Psoas muscle (tissue), 8 donors: Measurements from ENCODE around the gene AK4. TPM values are rescaled to one million over a fixed set of nuclear protein-coding genes. Genes with fewer than 3 reads are reported as not detected.

Experiments
- ATAC-seq, 4 donors: fragments of 200-7000 bp; cut with Tn5 transposase; one replicate each; pipeline ENCODE4 v1.9.1; 2020; ENCODE audit warnings: moderate library complexity in 3 of 4, mild to moderate bottlenecking in 2 of 4
- DNase-seq, 2 donors: peaks; one replicate each; pipeline ENCODE4 v3.0.0-alpha.2; 2020
- H3K27ac ChIP-seq: fragments of 200-600 bp; one replicate; pipeline ENCODE4 v1.8.0; 2022
- H3K27me3 ChIP-seq, 3 donors: fragments of 200-600 bp in 1 of 3; one replicate each; pipeline versions ENCODE4 v1.6.1 to v1.8.0; 2013 to 2022; ENCODE audit warnings: low read length in 2 of 3, mild to moderate bottlenecking in 2 of 3, moderate library complexity in 1 of 3; ENCODE audit not compliant: insufficient read depth in 3 of 3
- H3K36me3 ChIP-seq, 2 donors: fragments of 200-600 bp in 1 of 2; one replicate each; pipeline versions ENCODE4 v1.6.1 to v1.8.0; 2013 to 2022; ENCODE audit warnings: low read depth in 1 of 2, mild to moderate bottlenecking in 1 of 2, moderate library complexity in 1 of 2; ENCODE audit not compliant: insufficient read depth in 1 of 2
- H3K4me1 ChIP-seq: fragments of 200-600 bp; one replicate; pipeline ENCODE4 v1.8.0; 2022
- H3K4me3 ChIP-seq: fragments of 200-600 bp; one replicate; pipeline ENCODE4 v1.8.0; 2022; ENCODE audit warnings: mild to moderate bottlenecking
- H3K9me3 ChIP-seq: fragments of 200-600 bp; one replicate; pipeline ENCODE4 v1.8.0; 2022
- WGBS, 3 donors: extraction: QIAGEN DNeasy Blood & Tissue Kit; methylation state at CpG; one replicate each; pipeline versions ENCODE4 v1.1.6 to v1.1.7; 2013; 5-methylcytosine and 5-hydroxymethylcytosine counted together
- intact Hi-C, 2 donors: fragments of 100-400 bp; cut with DNase I; formaldehyde crosslinking; loops; one replicate each; pipeline versions ENCODE4 v1.11.0 to v1.14.2; 2022
- polyA plus RNA-seq, 3 donors: library from polyadenylated mRNA; stranded (reverse); fragments of 200-250 nt; gene quantifications; one replicate each; pipeline ENCODE4 v1.2.3, GENCODE V29; 2013
- total RNA-seq, 4 donors: library from RNA; stranded (reverse); fragmentation: NEBNext Ultra II Directional in 2 of 4; extraction: Animal tissue kit (Norgen Biotek cat#: 25700) in 2 of 4; gene quantifications; one replicate each; pipeline versions ENCODE4 v1.2.1 to v1.2.4, GENCODE V29; 2021 to 2023
- TF ChIP-seq, protein P1 (sequence below): fragments of 200-600 bp; IDR thresholded peaks from one replicate; pipeline ENCODE4 v1.8.0; 2022; ENCODE audit warnings: antibody characterized with exemption
- donor health status: healthy with polysubstance abuse.
- donor health status: DM: no; HTN: no; CAD: no; lungs with moderate emphysema.
- donor health status: Bipolar disorder and iron deficiency.
- donor health status: healthy.
- donor health status: DM: yes; HTN: yes; CAD: no.
- donor health status: DM: no; HTN: no; CAD: no.
- donor health status: DM: no; HTN: no; CAD: no.
- donor health status: DM: yes; HTN: yes; CAD: no.

AK4 gene
- total and polyA plus RNA-seq, 7 donors, result 0.37 to 29.0 (median 1.4) TPM

DNA sequence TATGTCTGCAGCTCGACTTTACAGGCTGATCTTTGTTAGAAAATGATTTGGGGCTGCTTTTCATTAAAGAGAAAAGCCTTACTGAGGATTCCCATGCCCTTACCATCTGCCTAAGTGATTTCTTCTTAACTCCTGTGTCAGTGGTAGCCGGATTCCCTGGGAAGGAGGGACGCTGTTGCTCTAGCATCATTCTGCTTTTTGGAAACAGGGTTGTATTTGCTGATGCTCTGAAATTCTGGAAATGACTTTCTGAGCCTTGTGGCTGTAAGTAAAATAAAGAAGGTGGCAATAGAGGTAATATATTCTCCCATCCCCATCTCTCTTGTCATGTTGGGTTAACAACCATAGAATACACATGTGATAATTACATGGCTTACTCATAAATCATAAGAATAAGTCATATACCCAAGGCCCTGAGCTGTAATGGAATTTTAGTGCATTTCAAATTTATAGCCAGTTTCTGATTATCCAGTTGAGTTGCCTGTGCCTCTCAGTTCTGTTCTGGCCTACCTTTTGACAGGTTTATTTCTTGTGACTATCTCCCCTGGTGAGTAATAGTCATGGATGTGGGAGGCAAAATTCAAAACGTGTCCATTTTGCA lies 74.4 kb downstream of the AK4 start:
- DNase-seq (no peak), ATAC-seq (no peak)
- Histone ChIP-seq H3K27me3 (no peaks in the 10 kb centered on the region), H3K4me3 (no peak overlapping the region), H3K9me3 (no peaks in the 10 kb centered on the region), H3K4me1 (no peaks in the 10 kb centered on the region), H3K36me3 (no peaks in the 10 kb centered on the region), H3K27ac (no peak overlapping the region)
- WGBS, 3 donors, result 74 to 78% (median 77%) methylated on average over 4 of the region's 4 CpGs
- TF ChIP-seq, protein P1, sequence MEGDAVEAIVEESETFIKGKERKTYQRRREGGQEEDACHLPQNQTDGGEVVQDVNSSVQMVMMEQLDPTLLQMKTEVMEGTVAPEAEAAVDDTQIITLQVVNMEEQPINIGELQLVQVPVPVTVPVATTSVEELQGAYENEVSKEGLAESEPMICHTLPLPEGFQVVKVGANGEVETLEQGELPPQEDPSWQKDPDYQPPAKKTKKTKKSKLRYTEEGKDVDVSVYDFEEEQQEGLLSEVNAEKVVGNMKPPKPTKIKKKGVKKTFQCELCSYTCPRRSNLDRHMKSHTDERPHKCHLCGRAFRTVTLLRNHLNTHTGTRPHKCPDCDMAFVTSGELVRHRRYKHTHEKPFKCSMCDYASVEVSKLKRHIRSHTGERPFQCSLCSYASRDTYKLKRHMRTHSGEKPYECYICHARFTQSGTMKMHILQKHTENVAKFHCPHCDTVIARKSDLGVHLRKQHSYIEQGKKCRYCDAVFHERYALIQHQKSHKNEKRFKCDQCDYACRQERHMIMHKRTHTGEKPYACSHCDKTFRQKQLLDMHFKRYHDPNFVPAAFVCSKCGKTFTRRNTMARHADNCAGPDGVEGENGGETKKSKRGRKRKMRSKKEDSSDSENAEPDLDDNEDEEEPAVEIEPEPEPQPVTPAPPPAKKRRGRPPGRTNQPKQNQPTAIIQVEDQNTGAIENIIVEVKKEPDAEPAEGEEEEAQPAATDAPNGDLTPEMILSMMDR, result no peak
- intact Hi-C loops, result no loop called here

DNA sequence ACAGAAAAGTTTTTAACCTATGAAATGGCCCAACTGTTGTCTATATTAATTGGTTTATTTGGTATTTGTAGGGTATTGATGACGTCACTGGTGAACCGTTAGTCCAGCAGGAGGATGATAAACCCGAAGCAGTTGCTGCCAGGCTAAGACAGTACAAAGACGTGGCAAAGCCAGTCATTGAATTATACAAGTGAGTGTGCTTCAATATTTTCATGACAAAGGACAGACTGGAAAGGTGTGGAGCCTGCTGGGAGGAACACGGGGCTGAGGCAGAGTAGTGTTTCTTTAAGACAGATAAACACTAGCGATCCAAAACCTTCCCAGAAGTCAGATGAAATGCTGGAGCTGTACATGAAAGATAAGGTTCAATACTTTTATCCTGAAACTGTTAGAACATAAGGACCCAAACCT lies 76.7 kb downstream of the AK4 start:
- DNase-seq (no peak), ATAC-seq (no peak)
- Histone ChIP-seq H3K36me3 (no peaks in the 10 kb centered on the region), H3K27me3 (no peaks in the 10 kb centered on the region), H3K27ac (no peak overlapping the region), H3K4me1 (no peaks in the 10 kb centered on the region), H3K4me3 (no peak overlapping the region), H3K9me3 (no peaks in the 10 kb centered on the region)
- TF ChIP-seq, protein P1, result no peak
- WGBS, 3 donors, result 74 to 80% (median 76%) methylated on average over 6 of the region's 6 CpGs
- intact Hi-C loops, result no loop called here

DNA sequence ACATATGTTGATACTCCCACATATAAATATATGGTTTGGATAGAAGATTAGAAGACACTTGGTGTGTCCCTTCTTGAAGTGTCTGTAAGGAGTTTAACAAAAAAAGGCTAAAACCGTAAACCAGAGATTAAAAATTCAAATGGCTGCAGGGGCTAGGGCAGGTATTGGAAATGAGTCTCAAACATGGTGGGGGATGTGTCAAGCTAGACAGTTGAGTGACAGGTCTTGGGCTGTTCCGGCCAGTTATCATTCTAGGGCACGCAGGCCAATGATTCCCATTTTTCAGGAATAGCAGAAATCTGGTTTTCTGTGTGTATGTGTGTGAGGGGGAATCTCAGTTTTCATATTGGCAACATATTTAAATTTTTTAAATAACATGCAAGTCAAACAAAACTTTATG lies 77.2 kb downstream of the AK4 start:
- TF ChIP-seq, protein P1, result no peak
- no peaks in the 10 kb centered on the region for H3K9me3 ChIP-seq
- intact Hi-C loops, result no loop called here
- 94 to 97% (median 96%) methylated on average over 3 of the region's 3 CpGs for WGBS, 3 donors
- ATAC-seq (no peak), DNase-seq (no peak)
- H3K4me1 ChIP-seq, result no peaks in the 10 kb centered on the region
- no peaks in the 10 kb centered on the region for H3K27me3 ChIP-seq
- no peak overlapping the region for H3K27ac ChIP-seq
- H3K4me3 ChIP-seq, result no peak overlapping the region
- H3K36me3 ChIP-seq, result no peaks in the 10 kb centered on the region

DNA sequence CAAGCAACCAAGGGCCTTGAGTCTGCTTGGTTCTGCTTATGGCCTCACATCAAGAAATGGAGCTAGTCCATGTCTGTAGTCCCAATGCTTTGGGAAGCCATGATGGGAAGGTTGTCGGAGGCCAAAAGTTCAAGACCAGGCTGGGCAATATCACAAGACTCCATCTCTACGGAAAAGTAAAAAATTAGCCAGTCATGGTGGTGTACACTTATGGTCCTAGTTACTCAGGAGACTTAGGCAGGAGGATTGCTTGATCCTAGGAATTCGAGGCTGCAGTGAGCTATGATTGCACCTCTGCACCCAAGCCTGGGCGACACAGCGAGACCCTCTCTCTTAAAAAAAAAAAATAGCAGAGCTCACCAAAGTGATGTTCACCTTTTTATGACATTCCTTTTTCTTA lies 81.2 kb downstream of the AK4 start:
- 88 to 100% (median 96%) methylated on average over 5 of the region's 5 CpGs for WGBS, 3 donors
- no peak for ATAC-seq
- intact Hi-C loops, result no loop called here

More for the DNA sequence above, 81.2 kb downstream of the AK4 start:
- TF ChIP-seq, protein P1, result no peak
- no peak for DNase-seq
- no peak overlapping the region for H3K27ac ChIP-seq
- no peaks in the 10 kb centered on the region for H3K4me1 ChIP-seq
- no peaks in the 10 kb centered on the region for H3K9me3 ChIP-seq
- H3K27me3 ChIP-seq, result no peaks in the 10 kb centered on the region
- no peak overlapping the region for H3K4me3 ChIP-seq
- H3K36me3 ChIP-seq, result no peaks in the 10 kb centered on the region
